Activated CD8-positive, alpha-beta T cell treated with anti-CD3 and anti-CD28 coated beads, Interleukin-2, amount 10 ng/mL, durations not matched to agents 7 days and 5 days (primary cell): ENCODE measurements around the gene ELP6. TPM values are rescaled to one million over a fixed set of nuclear protein-coding genes. Genes with fewer than 3 reads are reported as not detected.
A peak's percentile ranks its signal among the peaks of the same experiment; 100 is the strongest.
"Not testable (repeated sequence)": the region's sequence is repeated elsewhere in the genome, so short reads cannot be mapped to it uniquely, and the experiment has no call there.

Experiments
- ATAC-seq: fragments of 150-1000 bp; cut with Tn5 transposase; one replicate; pipeline ENCODE4 v1.10.0; 2021; ENCODE audit warnings: moderate library complexity
- CTCF ChIA-PET: fragments of 350-600 bp; sonication (Branson Sonifier 250); formaldehyde crosslinking; loops from one replicate; lab custom pipeline; 2021; ENCODE audit warnings: antibody characterized with exemption; lab: Charles Lee
- POLR2A ChIA-PET: fragments of 350-600 bp; sonication (Branson Sonifier 250); formaldehyde crosslinking; loops from one replicate; lab custom pipeline; 2021; ENCODE audit warnings: antibody characterized with exemption; lab: Charles Lee
- DNase-seq: peaks from one replicate; pipeline ENCODE4 v3.0.0-alpha.2; 2020
- H3K27ac Mint-ChIP-seq: one replicate; pipeline ENCODE4 v1.8.0; 2021; ENCODE audit warnings: mild to moderate bottlenecking, mixed read lengths
- H3K27me3 Mint-ChIP-seq: one replicate; pipeline ENCODE4 v1.8.0; 2021; ENCODE audit warnings: low read depth, mixed read lengths
- H3K36me3 Mint-ChIP-seq: one replicate; pipeline ENCODE4 v1.8.0; 2021; ENCODE audit warnings: low read depth, mixed read lengths
- H3K4me1 Mint-ChIP-seq: one replicate; pipeline ENCODE4 v1.8.0; 2021; ENCODE audit warnings: low read depth, mixed read lengths
- H3K4me3 Mint-ChIP-seq: one replicate; pipeline ENCODE4 v1.8.0; 2021; ENCODE audit warnings: mild to moderate bottlenecking, mixed read lengths
- H3K9me3 Mint-ChIP-seq: one replicate; pipeline ENCODE4 v1.8.0; 2022; ENCODE audit warnings: mixed read lengths; ENCODE audit not compliant: insufficient read depth
- total RNA-seq, 2 experiments: library from RNA; stranded (reverse); gene quantifications; one replicate each; pipeline ENCODE4 v1.2.3, GENCODE V29; 2021

ELP6 gene
- total RNA-seq, 2 experiments from 2014 or later, result 52.1 to 53.0 TPM

- H3K4me3 Mint-ChIP-seq, result no peak overlapping the region
- POLR2A ChIA-PET, result no interaction called here
Observed at GRCh38 chr3:47527952-47528725, 14.6 kb upstream of the ELP6 start.

GRCh38 chr3:47525617-47526016, 12.1 kb upstream of the ELP6 start:
- ATAC-seq (no peak), DNase-seq (no peak)
- Mint-ChIP-seq H3K36me3 (no peaks in the 10 kb centered on the region), H3K27ac (no peak overlapping the region), H3K4me1 (peaks cover 14% of the 10 kb centered on the region), H3K9me3 (peaks cover 5% of the 10 kb centered on the region), H3K27me3 (no peaks in the 10 kb centered on the region), H3K4me3 (no peak overlapping the region)
- CTCF ChIA-PET, result interaction anchor here (0.9 to 1.4 kb wide), 3 partner anchors 105 to 263 kb away, joined by 3 read pairs; no protein-coding TSS in a partner anchor
- POLR2A ChIA-PET, result no interaction called here

More at GRCh38 chr3:47527952-47528725, 14.6 kb upstream of the ELP6 start:
- DNase-seq (no peak), ATAC-seq (no peak)
- H3K9me3 Mint-ChIP-seq, result peaks cover 5% of the 10 kb centered on the region
- no peak overlapping the region for H3K27ac Mint-ChIP-seq
- no peaks in the 10 kb centered on the region for H3K36me3 Mint-ChIP-seq
- H3K27me3 Mint-ChIP-seq, result no peaks in the 10 kb centered on the region
- CTCF ChIA-PET, result no interaction called here
- H3K4me1 Mint-ChIP-seq, result peaks cover 3% of the 10 kb centered on the region

- no peak overlapping the region for H3K27ac Mint-ChIP-seq
- no peak overlapping the region for H3K4me3 Mint-ChIP-seq
- no peaks in the 10 kb centered on the region for H3K27me3 Mint-ChIP-seq
- H3K9me3 Mint-ChIP-seq, result peaks cover 5% of the 10 kb centered on the region
- ChIA-PET POLR2A (interaction anchor here (1.2 to 2.0 kb wide), 2 partner anchors 10 to 265 kb away, joined by 3 to 7 read pairs; partner anchors contain the start of gene ELP6), CTCF (interaction anchor here (1.0 to 3.6 kb wide), 8 partner anchors 7 to 301 kb away, joined by 3 to 42 read pairs (median 8); no protein-coding TSS in a partner anchor)
- H3K4me1 Mint-ChIP-seq, result peaks cover 14% of the 10 kb centered on the region
- ATAC-seq (no peak), DNase-seq (no peak)
- no peaks in the 10 kb centered on the region for H3K36me3 Mint-ChIP-seq
Observed at GRCh38 chr3:47523310-47524073, 10.0 kb upstream of the ELP6 start.

- no peaks in the 10 kb centered on the region for H3K27me3 Mint-ChIP-seq
- ATAC-seq, result peak; percentile 93
- no peaks in the 10 kb centered on the region for H3K36me3 Mint-ChIP-seq
- H3K4me1 Mint-ChIP-seq, result peaks cover 14% of the 10 kb centered on the region
- DNase-seq, result peak; percentile 88
- ChIA-PET POLR2A (interaction anchor here (0.5 to 2.0 kb wide), 7 partner anchors 9 to 340 kb away, joined by 3 to 8 read pairs (median 3); partner anchors contain the start of gene ELP6), CTCF (interaction anchor here (0.6 to 3.6 kb wide), 32 partner anchors 9 to 731 kb away, joined by 3 to 42 read pairs (median 3); partner anchors contain the start of gene ELP6)
- peak overlapping the region; percentile 14 for H3K27ac Mint-ChIP-seq
- no peak overlapping the region for H3K4me3 Mint-ChIP-seq
- H3K9me3 Mint-ChIP-seq, result no peaks in the 10 kb centered on the region
Observed at GRCh38 chr3:47522082-47522987, 8.8 kb upstream of the ELP6 start.

- H3K9me3 Mint-ChIP-seq, result no peaks in the 10 kb centered on the region
Observed at GRCh38 chr3:47520756-47521155, 7.2 kb upstream of the ELP6 start.

GRCh38 chr3:47517937-47518336, 4.4 kb upstream of the ELP6 start:
- no peaks in the 10 kb centered on the region for H3K9me3 Mint-ChIP-seq
- ATAC-seq, result no peak
- CTCF ChIA-PET, result interaction anchor here (0.6 to 1.0 kb wide), 3 partner anchors 16 to 272 kb away, joined by 3 to 4 read pairs (median 4); no protein-coding TSS in a partner anchor

More at GRCh38 chr3:47520756-47521155, 7.2 kb upstream of the ELP6 start:
- POLR2A ChIA-PET, result interaction anchor here (0.8 kb wide), 1 partner anchor 8 kb away, joined by 4 read pairs; no protein-coding TSS in a partner anchor
- Mint-ChIP-seq H3K36me3 (no peaks in the 10 kb centered on the region), H3K27me3 (peaks cover 2% of the 10 kb centered on the region), H3K27ac (no peak overlapping the region), H3K4me1 (peaks cover 11% of the 10 kb centered on the region), H3K4me3 (no peak overlapping the region)
- CTCF ChIA-PET, result interaction anchor here (0.8 to 3.6 kb wide), 7 partner anchors 11 to 317 kb away, joined by 3 to 16 read pairs (median 6); no protein-coding TSS in a partner anchor
- no peak for ATAC-seq
- DNase-seq, result no peak

GRCh38 chr3:47515864-47516319, 2.4 kb upstream of the ELP6 start:
- Mint-ChIP-seq H3K27me3 (peaks cover 6% of the 10 kb centered on the region), H3K36me3 (peaks cover 17% of the 10 kb centered on the region), H3K4me1 (peaks cover 19% of the 10 kb centered on the region), H3K9me3 (no peaks in the 10 kb centered on the region), H3K4me3 (no peak overlapping the region), H3K27ac (no peak overlapping the region)
- no peak for ATAC-seq
- DNase-seq, result no peak
- ChIA-PET POLR2A (no interaction called here), CTCF (interaction anchor here (4.7 kb wide), 1 partner anchor 94 kb away, joined by 26 read pairs; no protein-coding TSS in a partner anchor)

More at GRCh38 chr3:47517937-47518336, 4.4 kb upstream of the ELP6 start:
- Mint-ChIP-seq H3K4me3 (no peak overlapping the region), H3K27ac (no peak overlapping the region), H3K36me3 (peaks cover 2% of the 10 kb centered on the region), H3K27me3 (peaks cover 6% of the 10 kb centered on the region), H3K4me1 (peaks cover 19% of the 10 kb centered on the region)
- no peak for DNase-seq
- POLR2A ChIA-PET, result interaction anchor here (0.6 kb wide), 1 partner anchor 51 kb away, joined by 3 read pairs; no protein-coding TSS in a partner anchor

- CTCF ChIA-PET, result interaction anchor here (4.7 kb wide), 1 partner anchor 93 kb away, joined by 26 read pairs; no protein-coding TSS in a partner anchor
- Mint-ChIP-seq H3K4me3 (peak overlapping the region; percentile 49), H3K4me1 (peaks cover 19% of the 10 kb centered on the region), H3K27me3 (peaks cover 6% of the 10 kb centered on the region), H3K9me3 (no peaks in the 10 kb centered on the region), H3K27ac (no peak overlapping the region), H3K36me3 (peaks cover 21% of the 10 kb centered on the region)
- DNase-seq (no peak), ATAC-seq (no peak)
- POLR2A ChIA-PET, result no interaction called here
Observed at GRCh38 chr3:47515100-47515499, 1.6 kb upstream of the ELP6 start.

- H3K36me3 Mint-ChIP-seq, result peaks cover 38% of the 10 kb centered on the region
- ChIA-PET CTCF (interaction anchor here (0.7 to 4.7 kb wide), 5 partner anchors 9 to 289 kb away, joined by 3 to 26 read pairs (median 3); no protein-coding TSS in a partner anchor), POLR2A (interaction anchor here (0.5 to 1.5 kb wide), 11 partner anchors 8 to 1709 kb away, joined by 3 to 7 read pairs (median 4); partner anchors contain the start of genes PRKAR2A, PTPN23 and SCAP)
- H3K4me3 Mint-ChIP-seq, result peak overlapping the region; percentile 99
- DNase-seq (peak; percentile 38), ATAC-seq (peak; percentile 7)
- H3K27ac Mint-ChIP-seq, result peak overlapping the region; percentile 99
- H3K27me3 Mint-ChIP-seq, result peaks cover 6% of the 10 kb centered on the region
- peaks cover 19% of the 10 kb centered on the region for H3K4me1 Mint-ChIP-seq
- H3K9me3 Mint-ChIP-seq, result no peaks in the 10 kb centered on the region
Observed at GRCh38 chr3:47512416-47513124, 942 bp downstream of the ELP6 start.

- H3K27ac Mint-ChIP-seq, DNase-seq, H3K4me1 Mint-ChIP-seq, H3K9me3 Mint-ChIP-seq, H3K4me3 Mint-ChIP-seq, ATAC-seq, H3K27me3 Mint-ChIP-seq, POLR2A ChIA-PET: not testable (repeated sequence)
- peaks cover 46% of the 10 kb centered on the region for H3K36me3 Mint-ChIP-seq
- CTCF ChIA-PET, result interaction anchor here (0.7 kb wide), 1 partner anchor 177 kb away, joined by 3 read pairs; no protein-coding TSS in a partner anchor
Observed at GRCh38 chr3:47505267-47505666, 8.2 kb downstream of the ELP6 start.
